GM12878 (cell line): ENCODE measurements around the gene UBE2E2. TPM values are rescaled to one million over a fixed set of nuclear protein-coding genes. Genes with fewer than 3 reads are reported as not detected.

Experiments
- ATAC-seq: fragments of 200-7000 bp; cut with Tn5 transposase; 3 replicates; pipeline ENCODE4 v1.9.1; 2020; ENCODE audit warnings: mild to moderate bottlenecking, moderate library complexity
- BruUV-seq: library from RNA; stranded (reverse); fragments of 400-500 nt; replicated peaks from 2 replicates; lab custom pipeline; 2021; lab: Mats Ljungman, UMichigan
- CTCF ChIA-PET: fragments of 300-600 bp; sonication (Branson Sonifier 250); formaldehyde crosslinking; extraction: SDS; loops from one replicate; lab custom pipeline; 2021; ENCODE audit warnings: inconsistent platforms; lab: Yijun Ruan, JAX
- POLR2A ChIA-PET: fragments of 350-600 bp; formaldehyde crosslinking; extraction: SDS; loops from one replicate; lab custom pipeline; 2021; ENCODE audit warnings: inconsistent platforms; lab: Charles Lee
- RAD21 ChIA-PET: fragments of 300-600 bp; sonication (Branson Sonifier 250); formaldehyde crosslinking; loops from one replicate; lab custom pipeline; 2023; ENCODE audit warnings: antibody characterized with exemption; ENCODE audit not compliant: unreplicated experiment; lab: Charles Lee
- SMC1A ChIA-PET: fragments of 300-600 bp; sonication (Branson Sonifier 250); formaldehyde crosslinking; loops from one replicate; lab custom pipeline; 2023; ENCODE audit not compliant: unreplicated experiment, uncharacterized antibody; lab: Charles Lee
- DNase-seq: peaks from one replicate; pipeline ENCODE4 v3.0.0-alpha.2; 2011; ENCODE audit warnings: low read depth, low spot score
- FAIRE-seq: peaks from 3 replicates; lab custom pipeline; 2011; peaks lifted over from hg19 to GRCh38; lab: Jason Lieb, UNC
- H2AFZ ChIP-seq: 2 replicates; pipeline ENCODE4 v1.6.0; 2011; ENCODE audit warnings: low read depth, low read length, control low read depth; ENCODE audit not compliant: control insufficient read depth
- H3K27ac ChIP-seq: 2 replicates; pipeline ENCODE4 v1.5.1; 2011; ENCODE audit warnings: control low read depth; ENCODE audit not compliant: control insufficient read depth, insufficient read depth
- H3K27me3 ChIP-seq, 2 experiments: replicated peaks in 1 of 2; 2 replicates each; pipeline versions ENCODE4 v1.6.0 to v1.6.1; 2011; ENCODE audit warnings: low read length in 1 of 2; ENCODE audit not compliant: control insufficient read depth in 2 of 2, insufficient read depth in 2 of 2
- H3K36me3 ChIP-seq, 2 experiments: 2 replicates each; pipeline ENCODE4 v1.5.1; 2011; ENCODE audit warnings: low read length in 1 of 2; ENCODE audit not compliant: control insufficient read depth in 2 of 2, insufficient read depth in 2 of 2
- H3K4me1 ChIP-seq: 2 replicates; pipeline ENCODE4 v1.6.1; 2011; ENCODE audit warnings: mild to moderate bottlenecking, low read length, moderate library complexity, mixed read lengths; ENCODE audit not compliant: control insufficient read depth, insufficient read depth
- H3K4me2 ChIP-seq: 2 replicates; pipeline ENCODE4 v1.6.0; 2011; ENCODE audit warnings: control low read depth; ENCODE audit not compliant: control insufficient read depth, insufficient read depth
- H3K4me3 ChIP-seq: fragments of 200-600 bp; sonication (generic); 2 replicates; pipeline ENCODE4 v1.5.1; 2016
- H3K79me2 ChIP-seq: 2 replicates; pipeline ENCODE4 v1.6.0; 2011; ENCODE audit warnings: low read length; ENCODE audit not compliant: control insufficient read depth, insufficient read depth
- H3K9ac ChIP-seq: 2 replicates; pipeline ENCODE4 v1.8.0; 2011; ENCODE audit warnings: low read length, control low read depth, mixed read lengths; ENCODE audit not compliant: control insufficient read depth, insufficient read depth
- H3K9me3 ChIP-seq: replicated peaks from 3 replicates; pipeline ENCODE4 v1.5.1; 2011; ENCODE audit warnings: mild to moderate bottlenecking, low read length; ENCODE audit not compliant: control insufficient read depth, insufficient read depth
- H4K20me1 ChIP-seq: 2 replicates; pipeline ENCODE4 v1.6.0; 2011; ENCODE audit not compliant: control insufficient read depth, insufficient read depth
- CEBPB ChIP-seq, 2 experiments: fragments of 150-350 bp in 1 of 2; IDR thresholded peaks; 2 replicates each; pipeline ENCODE4 v1.6.1; 2012 to 2014; ENCODE audit warnings: low read depth in 2 of 2, low read length in 2 of 2, borderline replicate concordance in 1 of 2, inconsistent platforms in 1 of 2
- CHD4 ChIP-seq: fragments of 200-600 bp; sonication (generic); IDR thresholded peaks from 2 replicates; pipeline ENCODE4 v1.6.1; 2016; ENCODE audit warnings: mild to moderate bottlenecking
- E4F1 ChIP-seq: fragments of 450-650 bp; IDR thresholded peaks from 2 replicates; pipeline ENCODE4 v1.6.1; 2018; ENCODE audit warnings: borderline replicate concordance, mild to moderate bottlenecking; ENCODE audit not compliant: partially characterized antibody
- HDAC2 ChIP-seq: fragments of 200-600 bp; sonication (generic); IDR thresholded peaks from 2 replicates; pipeline ENCODE4 v1.6.1; 2017
- KDM1A ChIP-seq: fragments of 200-600 bp; sonication (generic); IDR thresholded peaks from 2 replicates; pipeline ENCODE4 v1.6.1; 2016; ENCODE audit warnings: borderline replicate concordance
- LARP7 ChIP-seq: fragments of 450-650 bp; IDR thresholded peaks from 2 replicates; pipeline ENCODE4 v1.6.1; 2017; ENCODE audit warnings: mild to moderate bottlenecking
- MLLT1 ChIP-seq: fragments of 450-650 bp; IDR thresholded peaks from 2 replicates; pipeline ENCODE4 v1.6.1; 2016; ENCODE audit warnings: mild to moderate bottlenecking
- MXI1 ChIP-seq: fragments of 150-350 bp; IDR thresholded peaks from 2 replicates; pipeline ENCODE4 v1.6.1; 2011; ENCODE audit warnings: low read depth, mild to moderate bottlenecking, inconsistent platforms, low read length, improper control_type of control experiment
- PAX5 ChIP-seq: IDR thresholded peaks from 2 replicates; pipeline ENCODE4 v1.6.1; 2011; ENCODE audit warnings: low read depth, low read length, borderline replicate concordance
- YBX1 ChIP-seq: fragments of 450-650 bp; IDR thresholded peaks from 2 replicates; pipeline ENCODE4 v1.6.1; 2016; ENCODE audit warnings: antibody characterized with exemption
- WGBS: methylation state at CpG from one replicate; pipeline ENCODE4 v1.1.6; 2016; ENCODE audit warnings: low lambda C conversion rate; ENCODE audit not compliant: insufficient replicate concordance, insufficient coverage; ENCODE audit errors: missing lambda C conversion rate; 5-methylcytosine and 5-hydroxymethylcytosine counted together
- in situ Hi-C: fragments of 300-500 bp; cut with MboI; formaldehyde crosslinking; loops from 9 replicates; pipeline ENCODE4 v1.14.3; 2018; ENCODE audit warnings: mixed read lengths
- intact Hi-C: fragments of 100-400 bp; cut with micrococcal nuclease; formaldehyde crosslinking; loops from one replicate; pipeline ENCODE4 v1.14.2; 2022; ENCODE audit not compliant: unreplicated experiment
- polyA plus RNA-seq, 11 experiments: library from polyadenylated mRNA; depleted of rRNA in 4 of 11; unstranded in 6 of 11; stranded (reverse) in 5 of 11; fragments of >200 nt; fragmentation: Nextera tagmentation in 4 of 11; fragmentation: Illumina TruSeq in 1 of 11; extraction: Ambion mirVana in 4 of 11; extraction: Trizol in 1 of 11; gene quantifications; 1 replicate in 1 of 11; 2 replicates in 10 of 11; pipeline versions ENCODE4 v1.2.1 to v1.2.3, GENCODE V29; 2011 to 2016; ENCODE audit warnings: inconsistent platforms in 2 of 11, missing spikeins in 2 of 11, low read depth in 1 of 11
- total RNA-seq, 4 experiments: library from RNA; depleted of rRNA in 3 of 4; stranded (reverse); fragments of >200 nt in 3 of 4; fragmentation: Illumina TruSeq in 1 of 4; extraction: Trizol in 1 of 4; gene quantifications; 2 replicates each; pipeline versions ENCODE4 v1.2.1 to v1.2.3, GENCODE V29; 2013 to 2021
- TF ChIP-seq, protein P1 (sequence below): fragments of 450-650 bp; IDR thresholded peaks from 2 replicates; pipeline ENCODE4 v1.6.1; 2017; ENCODE audit warnings: mild to moderate bottlenecking, low read depth, inconsistent platforms; ENCODE audit not compliant: poor library complexity, severe bottlenecking
- TF ChIP-seq, protein P2 (sequence below): fragments of 150-350 bp; IDR thresholded peaks from 2 replicates; pipeline ENCODE4 v1.6.1; 2016; ENCODE audit warnings: low read depth, low read length

UBE2E2 gene
- total and polyA plus RNA-seq, 10 of the 15 experiments (the other 5 are each of a cell fraction or from before 2014, with no cell fraction given), result 8.7 to 71.0 (median 36.4) TPM

DNA sequence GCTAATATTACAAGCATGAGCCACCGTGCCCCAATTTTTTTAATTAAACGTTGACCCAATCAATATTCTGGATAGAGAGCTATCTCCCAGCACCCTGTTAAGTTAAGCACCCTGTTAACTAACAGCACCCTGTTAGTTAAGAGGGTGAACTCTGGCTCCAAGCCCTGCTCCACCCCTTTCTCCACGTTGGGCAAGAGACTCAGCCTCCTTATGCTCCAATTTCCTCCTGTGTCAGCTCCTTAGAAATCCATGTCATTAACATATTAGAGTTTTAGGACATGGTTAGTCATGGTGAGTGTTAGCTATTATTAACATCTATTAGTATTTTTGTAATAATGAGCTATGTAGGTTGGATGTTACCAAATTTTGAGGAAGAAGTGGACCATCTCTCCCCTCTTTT lies 385.4 kb downstream of the UBE2E2 start (continued):
- TF ChIP-seq MLLT1, result no peak
- TF ChIP-seq CHD4, result no peak

GRCh38 chr3:23589602-23590001 lies 386.5 kb downstream of the UBE2E2 start:
- in situ Hi-C loops (no loop called here), intact Hi-C loops (loop anchor here (5.0 kb wide), 4 partner anchors 63 to 387 kb away; partner anchors contain the start of genes UBE2E1 and UBE2E2)
- no TSS peak for BruUV-seq
- Histone ChIP-seq H3K4me1 (peaks cover 37% of the 10 kb centered on the region), H3K27ac (no peak overlapping the region), H3K4me3 (no peak overlapping the region), H3K27me3 (no peaks in the 10 kb centered on the region), H4K20me1 (no peaks in the 10 kb centered on the region), H3K79me2 (no peaks in the 10 kb centered on the region), H3K36me3 (0 out of 4 replicates have a peak, but pooled peaks cover 0 to 2% of the 10 kb centered on the region in 2 experiments), H3K9me3 (no peaks in the 10 kb centered on the region; the same call in 2 of the 3 replicates), H3K9ac (no peak overlapping the region), H3K4me2 (no peak overlapping the region), H2AFZ (no peak overlapping the region)
- DNase-seq, result no peak
- ChIA-PET POLR2A (interaction anchor here (1.4 kb wide), 1 partner anchor 41 kb away, joined by 5 read pairs; no protein-coding TSS in a partner anchor), RAD21 (interaction anchor here (0.6 to 2.5 kb wide), 8 partner anchors 15 to 517 kb away, joined by 3 to 7 read pairs (median 5); no protein-coding TSS in a partner anchor), SMC1A (interaction anchor here (0.7 to 3.6 kb wide), 16 partner anchors 12 to 330 kb away, joined by 3 to 24 read pairs (median 4); no protein-coding TSS in a partner anchor), CTCF (interaction anchor here (1.3 to 1.8 kb wide), 3 partner anchors 171 to 172 kb away, joined by 3 to 7 read pairs (median 4); no protein-coding TSS in a partner anchor)
- 89% methylated on average over 10 of the region's 10 CpGs for WGBS
- no peak for ATAC-seq
- FAIRE-seq, result no peak
- TF ChIP-seq MXI1 (no peak), E4F1 (no peak), CEBPB (IDR thresholded peaks at IDR 0.05; ENCODE audit: borderline replicate concordance in 1 of 2, low read depth in 2 of 2, low read length in 2 of 2) (no peak), HDAC2 (no peak), LARP7 (no peak), PAX5 (no peak), KDM1A (no peak), YBX1 (no peak)
- TF ChIP-seq, protein P1, sequence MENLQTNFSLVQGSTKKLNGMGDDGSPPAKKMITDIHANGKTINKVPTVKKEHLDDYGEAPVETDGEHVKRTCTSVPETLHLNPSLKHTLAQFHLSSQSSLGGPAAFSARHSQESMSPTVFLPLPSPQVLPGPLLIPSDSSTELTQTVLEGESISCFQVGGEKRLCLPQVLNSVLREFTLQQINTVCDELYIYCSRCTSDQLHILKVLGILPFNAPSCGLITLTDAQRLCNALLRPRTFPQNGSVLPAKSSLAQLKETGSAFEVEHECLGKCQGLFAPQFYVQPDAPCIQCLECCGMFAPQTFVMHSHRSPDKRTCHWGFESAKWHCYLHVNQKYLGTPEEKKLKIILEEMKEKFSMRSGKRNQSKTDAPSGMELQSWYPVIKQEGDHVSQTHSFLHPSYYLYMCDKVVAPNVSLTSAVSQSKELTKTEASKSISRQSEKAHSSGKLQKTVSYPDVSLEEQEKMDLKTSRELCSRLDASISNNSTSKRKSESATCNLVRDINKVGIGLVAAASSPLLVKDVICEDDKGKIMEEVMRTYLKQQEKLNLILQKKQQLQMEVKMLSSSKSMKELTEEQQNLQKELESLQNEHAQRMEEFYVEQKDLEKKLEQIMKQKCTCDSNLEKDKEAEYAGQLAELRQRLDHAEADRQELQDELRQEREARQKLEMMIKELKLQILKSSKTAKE, result no peak
- TF ChIP-seq, protein P2, sequence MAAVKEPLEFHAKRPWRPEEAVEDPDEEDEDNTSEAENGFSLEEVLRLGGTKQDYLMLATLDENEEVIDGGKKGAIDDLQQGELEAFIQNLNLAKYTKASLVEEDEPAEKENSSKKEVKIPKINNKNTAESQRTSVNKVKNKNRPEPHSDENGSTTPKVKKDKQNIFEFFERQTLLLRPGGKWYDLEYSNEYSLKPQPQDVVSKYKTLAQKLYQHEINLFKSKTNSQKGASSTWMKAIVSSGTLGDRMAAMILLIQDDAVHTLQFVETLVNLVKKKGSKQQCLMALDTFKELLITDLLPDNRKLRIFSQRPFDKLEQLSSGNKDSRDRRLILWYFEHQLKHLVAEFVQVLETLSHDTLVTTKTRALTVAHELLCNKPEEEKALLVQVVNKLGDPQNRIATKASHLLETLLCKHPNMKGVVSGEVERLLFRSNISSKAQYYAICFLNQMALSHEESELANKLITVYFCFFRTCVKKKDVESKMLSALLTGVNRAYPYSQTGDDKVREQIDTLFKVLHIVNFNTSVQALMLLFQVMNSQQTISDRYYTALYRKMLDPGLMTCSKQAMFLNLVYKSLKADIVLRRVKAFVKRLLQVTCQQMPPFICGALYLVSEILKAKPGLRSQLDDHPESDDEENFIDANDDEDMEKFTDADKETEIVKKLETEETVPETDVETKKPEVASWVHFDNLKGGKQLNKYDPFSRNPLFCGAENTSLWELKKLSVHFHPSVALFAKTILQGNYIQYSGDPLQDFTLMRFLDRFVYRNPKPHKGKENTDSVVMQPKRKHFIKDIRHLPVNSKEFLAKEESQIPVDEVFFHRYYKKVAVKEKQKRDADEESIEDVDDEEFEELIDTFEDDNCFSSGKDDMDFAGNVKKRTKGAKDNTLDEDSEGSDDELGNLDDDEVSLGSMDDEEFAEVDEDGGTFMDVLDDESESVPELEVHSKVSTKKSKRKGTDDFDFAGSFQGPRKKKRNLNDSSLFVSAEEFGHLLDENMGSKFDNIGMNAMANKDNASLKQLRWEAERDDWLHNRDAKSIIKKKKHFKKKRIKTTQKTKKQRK, result no peak
